Gastroesophageal sphincter (tissue), 3 donors: ENCODE measurements around the gene DMD.

Source experiments
- CTCF ChIP-seq, 4 experiments: fragments of 200-600 bp in 2 of 4; fragments of 450-650 bp in 2 of 4; sonication (generic) in 1 of 4; IDR thresholded peaks; one replicate each; pipeline ENCODE4 v1.5.1; 2017 to 2019; ENCODE audit warnings: antibody characterized with exemption in 4 of 4, mild to moderate bottlenecking in 2 of 4, moderate library complexity in 2 of 4
- EP300 ChIP-seq: sonication (generic); formaldehyde crosslinking; IDR thresholded peaks from one replicate; pipeline ENCODE4 v1.6.1; 2017; ENCODE audit warnings: antibody characterized with exemption, mild to moderate bottlenecking
- POLR2A ChIP-seq, 2 donors: fragments of 450-650 bp; IDR thresholded peaks; one replicate each; pipeline ENCODE4 v1.6.1; 2017; ENCODE audit warnings: antibody characterized with exemption in 2 of 2, mild to moderate bottlenecking in 2 of 2, moderate library complexity in 1 of 2
- POLR2AphosphoS5 ChIP-seq: sonication (generic); formaldehyde crosslinking; IDR thresholded peaks from one replicate; pipeline ENCODE4 v1.6.1; 2017; ENCODE audit warnings: antibody characterized with exemption

GRCh38 chrX:31307952-31308351 is 1903.4 kb downstream of the DMD start:
- TF ChIP-seq CTCF (IDR thresholded peaks at IDR 0.05), result no peak
- no peak for TF ChIP-seq POLR2A (IDR thresholded peaks at IDR 0.05)
- no peak for TF ChIP-seq EP300
- TF ChIP-seq POLR2AphosphoS5, result no peak
